Esophagus squamous epithelium (tissue), 4 donors: Measurements from ENCODE around the gene ZNF556.

Source experiments
- POLR2A ChIP-seq, 4 donors: fragments of 450-650 bp; IDR thresholded peaks; one replicate each; pipeline ENCODE4 v1.6.1; 2017; ENCODE audit warnings: antibody characterized with exemption in 4 of 4, mild to moderate bottlenecking in 4 of 4, moderate library complexity in 3 of 4
- TF ChIP-seq, protein P1 (sequence below), 6 experiments: fragments of 450-650 bp in 4 of 6; fragments of 200-600 bp in 2 of 6; sonication (generic) in 2 of 6; IDR thresholded peaks; one replicate each; pipeline ENCODE4 v1.5.1; 2016 to 2019; ENCODE audit warnings: antibody characterized with exemption in 6 of 6, mild to moderate bottlenecking in 4 of 6, moderate library complexity in 4 of 6

DNA sequence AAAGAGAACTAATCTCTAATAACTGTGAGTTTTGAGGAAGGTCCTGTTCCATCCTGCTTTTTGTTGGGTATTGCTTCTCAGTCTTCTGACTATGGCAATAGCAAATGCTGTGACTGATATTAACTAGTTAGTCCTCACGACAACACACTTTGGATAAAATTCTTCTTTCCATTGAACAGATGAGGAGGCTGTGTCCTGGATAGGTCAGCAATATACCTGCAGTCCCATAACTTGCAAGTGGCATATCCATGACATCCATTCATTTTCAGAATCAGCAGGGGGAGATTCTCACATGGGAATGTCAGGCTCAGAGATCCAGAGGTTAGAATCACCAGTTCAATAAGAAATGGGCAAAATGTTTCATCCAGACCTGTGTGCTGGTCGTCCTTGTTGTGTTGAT, 40.1 kb upstream of the ZNF556 start:
- TF ChIP-seq, protein P1, sequence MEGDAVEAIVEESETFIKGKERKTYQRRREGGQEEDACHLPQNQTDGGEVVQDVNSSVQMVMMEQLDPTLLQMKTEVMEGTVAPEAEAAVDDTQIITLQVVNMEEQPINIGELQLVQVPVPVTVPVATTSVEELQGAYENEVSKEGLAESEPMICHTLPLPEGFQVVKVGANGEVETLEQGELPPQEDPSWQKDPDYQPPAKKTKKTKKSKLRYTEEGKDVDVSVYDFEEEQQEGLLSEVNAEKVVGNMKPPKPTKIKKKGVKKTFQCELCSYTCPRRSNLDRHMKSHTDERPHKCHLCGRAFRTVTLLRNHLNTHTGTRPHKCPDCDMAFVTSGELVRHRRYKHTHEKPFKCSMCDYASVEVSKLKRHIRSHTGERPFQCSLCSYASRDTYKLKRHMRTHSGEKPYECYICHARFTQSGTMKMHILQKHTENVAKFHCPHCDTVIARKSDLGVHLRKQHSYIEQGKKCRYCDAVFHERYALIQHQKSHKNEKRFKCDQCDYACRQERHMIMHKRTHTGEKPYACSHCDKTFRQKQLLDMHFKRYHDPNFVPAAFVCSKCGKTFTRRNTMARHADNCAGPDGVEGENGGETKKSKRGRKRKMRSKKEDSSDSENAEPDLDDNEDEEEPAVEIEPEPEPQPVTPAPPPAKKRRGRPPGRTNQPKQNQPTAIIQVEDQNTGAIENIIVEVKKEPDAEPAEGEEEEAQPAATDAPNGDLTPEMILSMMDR (IDR thresholded peaks at IDR 0.05), result no peak
- TF ChIP-seq POLR2A (IDR thresholded peaks at IDR 0.05), result no peak
